RPMI7951 (cell line): Measurements from ENCODE around the gene CFAP45. TPM values are rescaled to one million over a fixed set of nuclear protein-coding genes. Genes with fewer than 3 reads are reported as not detected.

ENCODE experiments used
- DNase-seq: peaks from one replicate; pipeline ENCODE4 v3.0.0-alpha.2; 2012; ENCODE audit warnings: low read depth
- total RNA-seq: library from RNA; depleted of rRNA; stranded (reverse); fragments of >200 nt; shearing (Covaris generic); gene quantifications from 2 replicates; pipeline ENCODE4 v1.2.3, GENCODE V29; 2014

Gene CFAP45
- total RNA-seq, 1 experiment from 2014 or later, result 2.2 TPM

- no peak for DNase-seq
These were observed 37.2 kb upstream of the CFAP45 start for GRCh38 chr1:159937054-159937750.

- DNase-seq, result no peak
These were observed 36.4 kb upstream of the CFAP45 start for GRCh38 chr1:159936273-159936904.

- DNase-seq, result no peak
These were observed 35.8 kb upstream of the CFAP45 start for GRCh38 chr1:159935719-159936272.

GRCh38 chr1:159935305-159935704 is 35.3 kb upstream of the CFAP45 start:
- no peak for DNase-seq

GRCh38 chr1:159934136-159935039 is 34.4 kb upstream of the CFAP45 start:
- DNase-seq, result no peak

GRCh38 chr1:159933347-159933746 is 33.4 kb upstream of the CFAP45 start:
- no peak for DNase-seq

- DNase-seq, result no peak
These were observed 32.6 kb upstream of the CFAP45 start for GRCh38 chr1:159932296-159933285.

GRCh38 chr1:159931795-159932173 is 31.8 kb upstream of the CFAP45 start:
- no peak for DNase-seq

GRCh38 chr1:159931101-159931794 is 31.3 kb upstream of the CFAP45 start:
- DNase-seq, result no peak

DNA sequence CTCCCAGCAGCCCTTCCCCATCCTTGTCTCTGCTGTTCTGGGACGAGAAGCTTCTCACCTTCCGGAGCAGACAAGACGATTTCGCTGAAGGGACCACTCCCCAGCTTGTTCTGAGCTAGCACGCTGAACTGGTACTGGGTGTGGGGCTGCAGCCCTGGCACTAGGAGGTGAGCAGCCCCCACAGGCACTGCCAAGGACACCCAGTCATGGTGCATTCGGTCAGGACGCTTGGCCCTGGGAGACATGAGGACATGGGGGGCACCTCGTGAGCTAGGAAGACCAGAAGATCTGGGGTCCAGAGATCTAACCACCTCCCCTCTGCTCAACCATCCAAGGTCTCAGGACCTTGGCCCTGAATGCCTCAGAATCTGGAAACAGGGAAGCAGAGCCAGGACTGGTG is 30.7 kb upstream of the CFAP45 start:
- DNase-seq, result no peak

DNA sequence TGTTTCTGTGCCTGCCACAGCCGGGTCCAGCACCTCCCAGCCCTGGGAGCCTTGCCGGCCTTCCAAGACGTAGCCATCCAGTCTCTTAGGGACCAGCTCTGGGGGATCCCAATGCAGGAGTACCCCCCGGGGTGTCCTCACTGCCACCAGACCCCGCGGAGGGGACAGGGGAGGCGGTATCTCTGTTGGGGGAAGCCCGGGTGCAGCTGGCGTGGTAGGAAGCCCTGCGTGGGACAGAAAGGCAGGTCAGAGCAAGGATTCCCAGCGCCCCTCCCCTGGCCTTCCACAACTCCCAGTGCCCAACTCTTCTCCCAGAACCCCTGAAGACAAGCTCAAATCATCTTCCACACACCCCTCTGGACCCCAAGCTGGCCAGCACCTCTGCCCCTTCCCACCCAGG is 30.3 kb upstream of the CFAP45 start:
- no peak for DNase-seq

DNA sequence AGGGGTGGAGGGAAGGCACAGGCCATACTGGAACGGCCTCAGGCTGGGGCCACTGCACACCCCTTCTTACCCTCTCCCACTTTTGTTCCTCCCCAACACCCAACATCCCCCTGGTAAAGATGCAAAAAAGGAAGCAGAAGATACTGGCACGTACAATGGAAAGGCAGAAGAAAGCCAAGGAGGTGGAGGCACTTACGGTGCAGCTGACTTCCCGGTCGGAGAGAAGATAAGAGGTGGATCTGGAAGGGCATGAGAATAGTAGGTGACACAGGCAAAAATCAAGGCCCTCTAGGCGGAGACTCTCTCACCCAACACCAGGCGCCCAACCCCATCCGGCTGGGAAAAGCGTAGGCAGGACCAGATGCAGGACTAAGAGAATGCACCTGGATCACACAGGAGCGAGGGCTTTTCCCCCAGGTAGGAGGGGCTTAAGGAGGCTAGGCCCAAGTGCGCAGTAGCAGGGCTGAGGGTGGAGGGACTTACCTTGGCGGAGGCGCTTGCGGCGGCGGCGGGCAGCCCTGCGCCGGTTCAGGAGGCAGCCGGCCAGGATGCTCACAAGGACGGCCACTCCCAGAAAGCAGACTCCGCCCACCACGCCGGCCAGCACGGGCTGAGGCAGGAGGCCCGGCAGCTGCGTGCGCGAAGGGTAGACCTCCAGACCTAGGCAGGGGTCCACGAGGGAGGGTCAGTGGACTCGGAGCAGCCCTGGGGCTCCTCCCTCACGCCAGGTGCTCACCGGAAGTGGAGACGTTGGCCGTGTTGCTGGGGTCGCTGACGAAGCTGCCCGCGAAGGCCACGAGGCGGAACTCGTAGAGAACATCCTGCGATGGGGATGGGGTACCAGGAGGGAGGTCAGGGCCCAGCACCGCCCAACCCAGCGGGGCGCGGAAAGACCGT is 29.4 kb upstream of the CFAP45 start:
- no peak for DNase-seq

- no peak for DNase-seq
These were observed 28.6 kb upstream of the CFAP45 start for GRCh38 chr1:159928491-159929050.

DNA sequence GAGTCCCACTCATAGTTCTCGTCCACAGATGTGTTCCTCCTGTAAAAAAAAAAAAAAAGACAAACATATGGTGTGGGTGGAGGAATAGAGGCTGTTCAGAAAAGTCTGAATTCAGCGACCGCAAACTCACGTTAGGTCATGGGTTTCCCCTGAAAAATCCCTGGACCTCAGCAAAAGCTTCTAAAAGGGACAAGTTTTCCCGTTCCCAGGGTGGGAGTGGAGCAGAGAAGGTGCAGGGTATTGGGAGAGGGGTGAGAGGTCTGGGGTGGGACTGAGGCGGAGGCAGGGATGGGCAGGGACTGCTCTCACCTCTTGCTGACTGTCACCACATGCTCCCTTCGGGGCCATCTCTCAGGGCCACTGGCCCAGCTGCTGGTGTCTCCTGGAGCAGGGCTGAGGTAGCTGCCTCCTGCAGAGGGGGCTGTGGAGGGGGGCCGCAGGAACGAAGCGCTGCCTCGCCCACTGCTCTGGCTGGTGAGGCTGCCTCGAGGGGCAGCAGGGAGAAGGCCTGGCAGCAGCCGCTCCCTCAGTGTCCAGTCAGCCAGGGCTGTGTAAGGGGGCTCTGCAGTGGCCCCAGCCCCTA is 28.0 kb upstream of the CFAP45 start:
- no peak for DNase-seq

DNA sequence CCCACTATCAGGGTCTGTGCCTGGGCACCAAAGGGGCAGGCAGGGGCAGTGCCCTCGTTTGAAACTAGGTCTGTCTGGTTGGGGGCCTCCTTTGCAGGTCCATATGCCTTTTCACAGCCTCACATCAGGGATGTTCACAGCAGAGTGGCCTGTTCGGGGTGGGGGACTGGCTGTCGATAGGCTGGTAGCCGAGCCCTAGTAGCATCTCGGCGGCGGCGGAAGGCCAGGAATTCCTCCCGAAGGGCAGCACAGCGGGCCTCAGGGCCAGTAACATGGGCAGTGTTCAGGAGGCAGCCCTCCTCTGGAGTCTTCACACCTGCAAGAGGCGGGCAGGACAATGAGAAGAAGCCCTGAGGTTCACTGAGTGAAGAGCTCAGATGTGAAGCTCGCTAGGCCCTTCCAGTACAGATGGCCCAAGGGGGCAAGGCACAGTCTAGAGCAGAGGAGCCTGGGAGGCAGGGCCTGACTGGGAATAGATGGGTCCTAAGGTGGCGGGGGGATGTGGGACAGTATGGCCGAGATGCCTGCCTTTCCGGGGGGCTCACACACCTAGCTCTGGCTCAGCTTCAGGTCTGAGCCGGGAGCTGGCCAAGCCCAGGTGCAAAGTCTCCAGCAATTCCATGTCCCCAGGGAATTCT is 27.4 kb upstream of the CFAP45 start:
- no peak for DNase-seq

GRCh38 chr1:159925719-159926078 is 25.7 kb upstream of the CFAP45 start:
- DNase-seq, result no peak

DNA sequence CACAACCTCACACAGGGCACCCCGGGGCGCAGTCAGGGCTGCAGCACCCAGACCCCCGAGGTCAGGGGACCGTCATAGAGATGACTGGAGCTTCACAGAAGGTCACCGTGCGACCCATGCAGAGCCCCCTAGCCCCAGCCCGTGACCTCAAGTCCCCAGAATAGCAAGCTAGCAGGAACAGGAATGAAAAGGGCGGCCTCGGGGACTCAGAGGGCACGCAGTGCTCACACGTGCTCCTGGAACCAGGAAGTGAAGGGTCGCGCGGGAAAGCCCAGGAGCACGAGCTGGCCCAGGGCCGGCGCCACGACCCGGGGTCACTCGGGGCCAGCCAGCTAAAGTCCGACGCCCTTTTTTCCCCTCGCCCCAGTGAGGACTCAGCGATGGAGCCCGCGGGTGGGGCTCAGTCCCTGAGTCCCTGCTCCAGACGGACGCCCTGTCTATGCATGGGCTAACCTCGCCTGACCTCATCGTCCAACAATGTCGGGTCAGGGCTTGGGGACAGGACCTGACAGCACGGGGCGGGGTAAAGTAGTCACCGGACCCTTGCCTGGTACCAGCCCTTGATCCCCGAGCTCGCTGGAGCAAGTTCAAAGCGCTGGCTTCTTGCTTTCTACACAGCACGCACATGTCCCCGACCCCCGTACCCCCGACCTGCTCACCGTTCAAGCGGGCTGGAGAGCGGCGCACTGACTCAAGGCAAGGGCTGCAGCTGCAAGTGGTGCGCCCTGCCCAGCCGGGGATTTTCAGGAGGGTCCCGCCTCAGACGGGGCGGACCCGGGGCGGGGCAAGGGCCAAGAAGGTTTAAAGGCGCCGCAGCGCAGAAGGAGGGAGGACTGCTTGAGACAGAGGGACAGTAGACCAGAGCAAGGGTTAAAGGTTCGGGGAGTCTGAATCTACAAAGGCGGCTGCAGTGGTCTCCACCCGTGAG is 25.1 kb upstream of the CFAP45 start, which contains the start of gene TAGLN2:
Gene TAGLN2 (minus strand): TSS at position 717 of the 928 bp plus-strand sequence. CDS start 4,998 bp downstream, outside the sequence.
- peak; percentile 92 for DNase-seq
